Sigmoid colon (tissue), 4 donors: ENCODE data around the gene INTS3.

ENCODE experiments used
- CTCF ChIP-seq, 4 experiments: fragments of 450-650 bp in 3 of 4; fragments of 200-600 bp in 1 of 4; IDR thresholded peaks; one replicate each; pipeline ENCODE4 v1.5.1; 2016 to 2019; ENCODE audit warnings: antibody characterized with exemption in 4 of 4, mild to moderate bottlenecking in 3 of 4, moderate library complexity in 2 of 4
- EP300 ChIP-seq, 4 donors: sonication (generic); formaldehyde crosslinking; IDR thresholded peaks; one replicate each; pipeline ENCODE4 v1.6.1; 2017; ENCODE audit warnings: antibody characterized with exemption in 4 of 4
- POLR2A ChIP-seq, 2 donors: fragments of 450-650 bp; IDR thresholded peaks; one replicate each; pipeline ENCODE4 v1.6.1; 2016; ENCODE audit warnings: antibody characterized with exemption in 2 of 2, mild to moderate bottlenecking in 2 of 2, moderate library complexity in 2 of 2
- POLR2AphosphoS5 ChIP-seq, 4 donors: sonication (generic); formaldehyde crosslinking; IDR thresholded peaks; one replicate each; pipeline ENCODE4 v1.6.1; 2017; ENCODE audit warnings: antibody characterized with exemption in 4 of 4

- TF ChIP-seq POLR2A (IDR thresholded peaks at IDR 0.05) (no peak), CTCF (IDR thresholded peaks at IDR 0.05) (no peak), POLR2AphosphoS5 (IDR thresholded peaks at IDR 0.05) (no peak), EP300 (IDR thresholded peaks at IDR 0.05) (no peak)
Measured at GRCh38 chr1:153801028-153801625, 73.3 kb downstream of the INTS3 start.
